ENCODE measurements around the gene MARCHF4.

Gene MARCHF4

GRCh38 chr2:216362730-216363129, 9.6 kb downstream of the MARCHF4 start (continued):
- TF ChIP-seq EGR2 (tag by site-specific recombination; IDR thresholded peaks at IDR 0.05; ENCODE audit: low read depth) (peak; percentile 27; the same call in 1 of the 2 replicates), ZNF19 (tag by site-specific recombination; IDR thresholded peaks at IDR 0.05; ENCODE audit: low read depth) (no peak), ZNF776 (tag by site-specific recombination; IDR thresholded peaks at IDR 0.05; ENCODE audit: borderline replicate concordance) (no peak)

DNA sequence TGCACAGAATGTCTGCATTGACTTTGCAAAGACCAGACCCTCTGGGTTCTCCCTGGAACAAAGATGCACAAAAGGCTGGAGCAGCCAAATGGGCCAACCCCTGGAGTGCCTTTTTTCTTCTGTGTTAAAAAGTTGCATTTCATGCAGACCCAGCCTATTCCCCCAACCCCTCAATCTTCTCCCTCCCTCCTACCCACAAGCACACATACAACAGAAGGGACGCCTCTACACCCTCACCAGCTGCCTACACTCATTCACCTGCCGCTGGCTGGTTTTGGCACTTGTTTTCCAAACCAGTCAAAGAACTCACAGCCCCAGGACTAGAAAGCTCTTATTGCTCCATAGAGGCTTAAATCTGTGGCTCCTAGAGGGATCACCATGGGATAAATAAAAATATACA, 16.6 kb downstream of the MARCHF4 start:
- Histone ChIP-seq H3K4me3 (ENCODE audit: low read depth, low read length) (no peak overlapping the region), H3K4me1 (ENCODE audit: control insufficient read depth, insufficient read depth, low read length) (no peaks in the 10 kb centered on the region), H3K9me3 (ENCODE audit: control insufficient read depth, insufficient read depth, low read depth, low read length) (no peaks in the 10 kb centered on the region), H3K27ac (ENCODE audit: extremely low read depth, low read depth, low read length) (no peak overlapping the region), H3K36me3 (ENCODE audit: control insufficient read depth in 2 of 2, insufficient read depth in 1 of 2, low read length in 2 of 2) (no peaks in the 10 kb centered on the region)
- ChIA-PET CTCF (no interaction called here), POLR2A (no interaction called here)
- TF ChIP-seq SP2 (tag by site-specific recombination; IDR thresholded peaks at IDR 0.05) (no peak), ZNF48 (tag by site-specific recombination; IDR thresholded peaks at IDR 0.05) (no peak), KLF10 (tag by site-specific recombination; IDR thresholded peaks at IDR 0.05) (no peak), EGR2 (tag by site-specific recombination; IDR thresholded peaks at IDR 0.05; ENCODE audit: low read depth) (no peak), MYNN (tag by site-specific recombination; IDR thresholded peaks at IDR 0.05; ENCODE audit: borderline replicate concordance) (no peak), ZNF785 (tag by site-specific recombination; IDR thresholded peaks at IDR 0.05) (no peak)

DNA sequence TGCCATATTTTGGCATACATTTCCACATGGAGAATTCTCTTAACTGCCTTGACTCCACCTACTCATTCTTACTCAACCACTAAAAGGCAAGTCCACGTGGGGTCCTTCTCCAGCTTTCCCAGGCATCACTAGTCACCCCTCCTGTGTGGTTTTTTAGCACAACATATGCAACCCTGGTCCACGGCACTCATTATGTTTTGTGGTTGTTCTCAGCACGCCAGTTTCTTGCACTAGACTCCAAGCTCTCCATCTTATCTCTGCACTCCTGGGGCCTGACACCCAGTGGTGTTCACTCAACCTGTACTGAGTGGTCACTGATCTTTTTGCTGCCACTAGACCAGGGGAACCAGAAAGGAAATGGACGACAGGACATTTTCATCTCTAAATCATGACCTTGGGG, 18.0 kb downstream of the MARCHF4 start:
- CTCF ChIA-PET, result no interaction called here

DNA sequence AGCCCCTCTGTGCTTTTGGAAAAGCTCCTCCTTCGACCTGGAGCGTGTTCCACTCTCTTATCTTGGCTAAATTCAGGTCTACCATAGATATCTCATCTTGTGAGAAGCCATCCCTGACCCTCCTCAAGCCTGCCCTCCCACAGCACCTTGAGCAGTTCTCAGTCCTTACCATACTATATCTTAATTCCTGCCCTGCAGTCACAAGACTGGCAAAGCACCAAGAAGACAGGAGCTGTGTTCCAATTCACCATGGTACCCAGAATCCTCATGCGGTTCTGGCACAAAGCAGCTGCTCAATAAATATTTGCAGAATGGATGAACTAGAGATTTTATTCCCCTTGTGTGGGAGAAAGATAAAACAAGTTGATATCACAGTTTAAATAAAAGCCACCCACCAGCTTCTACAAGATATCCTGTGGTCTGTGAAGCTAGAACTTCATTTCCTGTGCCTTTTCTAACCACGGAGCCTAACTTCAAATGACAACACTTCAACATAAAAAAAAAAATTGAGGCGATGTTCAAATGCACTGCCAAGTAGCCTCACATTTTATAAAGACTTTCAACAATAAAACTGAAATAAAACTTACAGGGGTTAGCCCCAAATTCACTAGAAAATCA, 19.5 kb downstream of the MARCHF4 start:
- no peaks in the 10 kb centered on the region; the same call in 1 of the 2 replicates for H3K4me1 ChIP-seq (ENCODE audit: control insufficient read depth, insufficient read depth, low read length)
- POLR2A ChIA-PET, result interaction anchor here (0.6 kb wide), 1 partner anchor 10 kb away, joined by 3 read pairs; no protein-coding TSS in a partner anchor
- CTCF ChIA-PET, result interaction anchor here (0.6 kb wide), 1 partner anchor 294 kb away, joined by 3 read pairs; no protein-coding TSS in a partner anchor
- no peaks in the 10 kb centered on the region for H3K36me3 ChIP-seq (ENCODE audit: control insufficient read depth in 2 of 2, insufficient read depth in 1 of 2, low read length in 2 of 2)
- H3K27ac ChIP-seq (ENCODE audit: extremely low read depth, low read depth, low read length), result no peak overlapping the region
- TF ChIP-seq EGR2 (tag by site-specific recombination; IDR thresholded peaks at IDR 0.05; ENCODE audit: low read depth) (peak; percentile 39; the same call in 1 of the 2 replicates), ZNF292 (tag by site-specific recombination; IDR thresholded peaks at IDR 0.05; ENCODE audit: borderline replicate concordance, low read depth) (no peak)
- H3K4me3 ChIP-seq (ENCODE audit: low read depth, low read length), result no peak overlapping the region
- no peaks in the 10 kb centered on the region for H3K9me3 ChIP-seq (ENCODE audit: control insufficient read depth, insufficient read depth, low read depth, low read length)

More for the DNA sequence above, 18.0 kb downstream of the MARCHF4 start:
- no peaks in the 10 kb centered on the region; the same call in 1 of the 2 replicates for H3K4me1 ChIP-seq (ENCODE audit: control insufficient read depth, insufficient read depth, low read length)
- H3K36me3 ChIP-seq (ENCODE audit: control insufficient read depth in 2 of 2, insufficient read depth in 1 of 2, low read length in 2 of 2), result no peaks in the 10 kb centered on the region
- no peaks in the 10 kb centered on the region for H3K9me3 ChIP-seq (ENCODE audit: control insufficient read depth, insufficient read depth, low read depth, low read length)
- TF ChIP-seq ZNF214 (tag by site-specific recombination; IDR thresholded peaks at IDR 0.05; ENCODE audit: borderline replicate concordance) (no peak), SALL2 (tag by site-specific recombination; IDR thresholded peaks at IDR 0.05; ENCODE audit: borderline replicate concordance) (no peak), ZNF169 (tag by site-specific recombination; IDR thresholded peaks at IDR 0.05) (no peak), ZBTB21 (tag by site-specific recombination; IDR thresholded peaks at IDR 0.05) (no peak), ZBTB1 (tag by site-specific recombination; IDR thresholded peaks at IDR 0.05) (no peak), ZNF335 (tag by site-specific recombination; conservative IDR thresholded peaks at IDR 0.05) (no peak), SETDB1 (IDR thresholded peaks at IDR 0.05; ENCODE audit: insufficient read length, low read length) (no peak), ZNF37A (tag by site-specific recombination; IDR thresholded peaks at IDR 0.05) (no peak), ZNF221 (tag by site-specific recombination; IDR thresholded peaks at IDR 0.05; ENCODE audit: borderline replicate concordance) (no peak), ZNF548 (tag by site-specific recombination; IDR thresholded peaks at IDR 0.05) (no peak)
- POLR2A ChIA-PET, result no interaction called here
- H3K4me3 ChIP-seq (ENCODE audit: low read depth, low read length), result no peak overlapping the region
- no peak overlapping the region for H3K27ac ChIP-seq (ENCODE audit: extremely low read depth, low read depth, low read length)
